Measurements from ENCODE around the gene CAPN5.

GRCh38 chr11:77106759-77107158 lies 40.0 kb downstream of the CAPN5 start:
- TF ChIP-seq POLR2A (IDR thresholded peaks at IDR 0.05) (no peak), CTCF (IDR thresholded peaks at IDR 0.05) (no peak)

Measured in tibial nerve (tissue), 3 donors.